Breast epithelium (tissue), 3 donors: ENCODE measurements around the gene MYH6.

Source experiments
- CTCF ChIP-seq, 3 donors: fragments of 450-650 bp; IDR thresholded peaks; one replicate each; pipeline ENCODE4 v1.5.1; 2016 to 2017; ENCODE audit warnings: antibody characterized with exemption in 3 of 3, mild to moderate bottlenecking in 3 of 3, moderate library complexity in 3 of 3
- POLR2A ChIP-seq: fragments of 450-650 bp; IDR thresholded peaks from one replicate; pipeline ENCODE4 v1.6.1; 2016; ENCODE audit warnings: antibody characterized with exemption, mild to moderate bottlenecking, moderate library complexity
- POLR2AphosphoS5 ChIP-seq, 3 donors: sonication (generic); formaldehyde crosslinking; IDR thresholded peaks; one replicate each; pipeline ENCODE4 v1.6.1; 2017; ENCODE audit warnings: antibody characterized with exemption in 3 of 3

- no peak for TF ChIP-seq CTCF (IDR thresholded peaks at IDR 0.05)
- no peak for TF ChIP-seq POLR2AphosphoS5 (IDR thresholded peaks at IDR 0.05)
- TF ChIP-seq POLR2A, result no peak
These were observed 41.2 kb upstream of the MYH6 start for GRCh38 chr14:23449314-23449713.
